Left colon (tissue), 2 donors: ENCODE results near the gene TNRC6C. TPM values are rescaled to one million over a fixed set of nuclear protein-coding genes. Genes with fewer than 3 reads are reported as not detected.

ENCODE experiments used
- ATAC-seq: fragments of 200-7000 bp; cut with Tn5 transposase; one replicate; pipeline ENCODE4 v1.9.1; 2020; ENCODE audit warnings: mild to moderate bottlenecking, moderate library complexity
- DNase-seq, 2 donors: peaks; one replicate each; pipeline ENCODE4 v3.0.0-alpha.2; 2020
- intact Hi-C, 2 donors: fragments of 100-400 bp; cut with DNase I in 1 of 2; cut with micrococcal nuclease in 1 of 2; formaldehyde crosslinking; loops; one replicate each; pipeline versions ENCODE4 v1.11.2 to v1.14.0; 2022; cut with DNase I, micrococcal nuclease
- long read RNA-seq: library from polyadenylated mRNA; unstranded; transcript quantifications from one replicate; pipeline ENCODE4 v2.0.0, GENCODE V29; 2021
- total RNA-seq, 2 donors: library from RNA; stranded (reverse); fragmentation: NEBNext Ultra II Directional; extraction: Animal tissue kit (Norgen Biotek cat#: 25700); gene quantifications; one replicate each; pipeline ENCODE4 v1.2.1, GENCODE V29; 2021
- donor health status: DM: no; HTN: no; CAD: no.
- donor health status: DM: yes; HTN: yes; CAD: no.

Gene TNRC6C, protein sequence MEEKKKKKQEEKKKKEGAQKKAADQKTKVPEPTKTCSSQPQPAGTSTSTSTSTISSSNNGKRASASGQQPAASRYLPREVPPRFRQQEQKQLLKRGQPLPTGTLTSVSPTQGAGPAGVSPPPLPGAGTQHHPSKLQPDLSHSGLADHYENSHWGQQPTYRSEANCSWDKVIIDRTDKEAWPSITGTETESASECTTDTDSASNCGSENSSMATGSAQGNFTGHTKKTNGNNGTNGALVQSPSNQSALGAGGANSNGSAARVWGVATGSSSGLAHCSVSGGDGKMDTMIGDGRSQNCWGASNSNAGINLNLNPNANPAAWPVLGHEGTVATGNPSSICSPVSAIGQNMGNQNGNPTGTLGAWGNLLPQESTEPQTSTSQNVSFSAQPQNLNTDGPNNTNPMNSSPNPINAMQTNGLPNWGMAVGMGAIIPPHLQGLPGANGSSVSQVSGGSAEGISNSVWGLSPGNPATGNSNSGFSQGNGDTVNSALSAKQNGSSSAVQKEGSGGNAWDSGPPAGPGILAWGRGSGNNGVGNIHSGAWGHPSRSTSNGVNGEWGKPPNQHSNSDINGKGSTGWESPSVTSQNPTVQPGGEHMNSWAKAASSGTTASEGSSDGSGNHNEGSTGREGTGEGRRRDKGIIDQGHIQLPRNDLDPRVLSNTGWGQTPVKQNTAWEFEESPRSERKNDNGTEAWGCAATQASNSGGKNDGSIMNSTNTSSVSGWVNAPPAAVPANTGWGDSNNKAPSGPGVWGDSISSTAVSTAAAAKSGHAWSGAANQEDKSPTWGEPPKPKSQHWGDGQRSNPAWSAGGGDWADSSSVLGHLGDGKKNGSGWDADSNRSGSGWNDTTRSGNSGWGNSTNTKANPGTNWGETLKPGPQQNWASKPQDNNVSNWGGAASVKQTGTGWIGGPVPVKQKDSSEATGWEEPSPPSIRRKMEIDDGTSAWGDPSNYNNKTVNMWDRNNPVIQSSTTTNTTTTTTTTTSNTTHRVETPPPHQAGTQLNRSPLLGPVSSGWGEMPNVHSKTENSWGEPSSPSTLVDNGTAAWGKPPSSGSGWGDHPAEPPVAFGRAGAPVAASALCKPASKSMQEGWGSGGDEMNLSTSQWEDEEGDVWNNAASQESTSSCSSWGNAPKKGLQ (N-terminal part only)
- total RNA-seq, result 10 to 100 TPM; 13.2 to 18.2 TPM
- long read RNA-seq, partial matches to known transcripts, result 9 of 11 reads
- long read RNA-seq, other reads (novel, unspliced or antisense), result 2 of 11 reads

DNA sequence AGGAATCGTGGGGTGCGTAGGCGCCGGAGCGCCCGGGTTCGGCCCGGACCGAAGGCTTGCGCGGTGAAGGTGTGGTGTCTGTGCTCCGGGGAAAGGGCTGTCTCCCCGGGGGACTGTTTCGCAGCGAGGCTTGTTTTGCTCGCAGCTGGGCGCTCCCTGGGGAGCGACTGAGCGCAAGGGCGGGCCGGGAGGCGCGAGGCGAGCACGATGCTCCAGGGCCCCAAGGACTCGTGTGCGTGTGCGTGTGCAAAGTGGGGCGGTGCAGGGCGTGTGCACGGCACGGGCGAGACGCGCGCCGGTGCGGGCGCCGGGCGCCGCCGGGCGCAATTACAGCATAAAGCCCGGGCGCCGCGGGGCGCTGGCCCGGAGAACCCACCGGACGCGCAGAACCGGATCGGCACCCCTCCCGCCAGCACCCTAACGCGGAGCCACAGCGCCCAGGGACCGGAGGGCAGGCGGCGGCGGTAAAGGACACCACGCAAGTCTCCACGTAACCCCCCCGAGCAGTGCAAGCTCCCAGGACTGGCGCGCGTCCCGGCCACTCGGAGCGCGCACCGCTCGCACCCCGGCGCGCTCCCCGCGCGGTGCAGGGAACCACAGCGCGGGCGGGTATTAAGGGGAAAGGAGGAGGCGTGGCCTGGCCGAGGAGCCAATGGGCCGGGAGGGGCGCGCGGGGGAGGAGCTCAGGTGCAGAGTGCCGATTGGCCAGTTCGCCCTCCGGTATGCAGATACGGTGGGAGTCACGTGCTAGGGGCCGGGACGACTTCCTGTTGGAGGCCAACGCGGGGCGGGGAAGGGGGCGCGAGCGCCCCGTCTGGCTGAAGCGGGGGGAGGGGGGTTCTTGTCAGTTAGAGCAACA, at the start of gene TNRC6C:
Gene TNRC6C, plus strand, starts transcription at position 847 of the 859 bp plus-strand sequence. CDS start 45,504 bp downstream, outside the sequence.
- intact Hi-C loops, result no loop called here
- DNase-seq (peak; percentile 100), ATAC-seq (peak; percentile 97)

DNA sequence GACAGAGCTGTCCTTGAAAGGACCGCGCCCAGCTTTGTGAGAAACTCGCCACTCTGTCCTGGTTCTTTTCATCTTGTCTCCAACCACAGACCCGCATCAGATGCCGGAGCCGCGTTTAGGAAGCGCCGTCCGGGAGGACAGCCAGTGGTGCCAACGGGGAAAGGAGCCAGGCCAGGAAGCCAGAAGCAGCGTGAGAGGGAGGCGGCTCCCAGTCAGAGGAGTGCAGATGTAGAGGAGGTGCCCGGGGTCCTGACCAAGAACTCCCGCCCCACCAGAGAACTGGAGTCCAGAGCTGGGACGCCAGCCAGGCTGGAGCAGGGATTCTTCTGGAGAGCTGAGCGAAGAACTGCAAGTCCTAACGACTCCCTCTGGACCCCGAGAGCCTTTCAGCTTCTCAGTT, 49.3 kb upstream of the TNRC6C start:
- intact Hi-C loops, result no loop called here
- no peak for ATAC-seq
- no peak for DNase-seq

DNA sequence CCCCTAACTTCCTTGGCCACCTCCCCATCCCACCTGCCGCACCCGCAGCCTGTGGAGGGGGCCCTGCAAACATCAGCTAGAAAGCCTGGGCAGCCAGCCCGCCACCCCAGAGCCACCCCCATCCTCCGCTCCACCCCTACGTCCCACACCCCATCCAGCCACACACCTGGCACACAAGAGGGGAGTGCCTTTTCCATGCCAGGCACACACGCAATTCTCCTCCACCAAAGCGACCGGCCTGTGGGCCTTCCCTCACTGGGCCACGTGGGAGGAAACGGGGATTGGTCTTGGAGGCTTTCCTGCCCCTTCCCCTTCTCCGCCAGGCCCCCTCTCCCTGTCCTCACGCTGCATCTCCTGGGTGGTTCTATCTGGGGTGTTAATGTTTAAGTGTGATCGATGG, 48.7 kb upstream of the TNRC6C start:
- no peak for DNase-seq
- no peak for ATAC-seq
- intact Hi-C loops, result no loop called here

DNA sequence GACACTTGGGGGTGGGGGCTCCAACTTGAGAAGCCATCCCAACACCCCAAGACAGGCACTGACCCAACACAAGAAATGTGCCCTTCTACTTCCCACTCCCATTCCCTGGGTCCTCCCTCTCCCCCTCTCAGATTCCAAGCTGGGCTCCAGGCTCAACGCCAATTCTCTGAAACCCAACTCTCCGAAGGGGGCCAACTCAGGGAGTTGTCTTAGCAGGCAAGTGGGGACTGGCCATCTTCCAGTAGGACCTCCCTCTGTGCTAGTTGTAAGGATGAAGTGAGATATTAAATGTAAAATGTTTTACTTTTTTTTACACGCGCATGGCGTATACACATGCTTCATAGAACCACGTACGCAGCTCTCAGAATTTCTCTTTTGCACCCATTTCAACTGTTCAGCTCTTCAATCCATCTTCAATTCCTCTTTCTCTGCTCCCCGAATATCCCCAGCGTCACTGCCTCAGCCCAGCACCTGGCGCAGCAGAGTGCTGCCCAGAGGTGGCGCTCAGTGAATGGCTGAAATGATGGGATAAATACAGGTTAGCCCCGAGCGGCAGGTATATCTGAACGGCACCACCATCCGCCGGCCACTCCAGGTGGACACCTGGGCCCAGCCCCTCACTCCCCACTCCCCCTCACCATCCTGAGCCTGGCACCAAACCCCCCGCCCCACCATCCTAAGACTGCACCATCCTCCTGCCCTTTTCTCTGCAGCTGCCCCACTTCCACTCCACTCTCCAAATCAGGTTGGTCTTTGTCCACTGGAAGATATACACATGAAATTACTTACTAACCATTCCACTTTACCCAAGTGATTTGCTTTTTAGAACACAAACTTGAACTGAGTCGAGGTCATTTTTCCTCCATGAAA, 43.9 kb upstream of the TNRC6C start:
- DNase-seq, result peak in 1 of 2 donors; percentile 21
- ATAC-seq, result peak; percentile 71
- intact Hi-C loops, result no loop called here

DNA sequence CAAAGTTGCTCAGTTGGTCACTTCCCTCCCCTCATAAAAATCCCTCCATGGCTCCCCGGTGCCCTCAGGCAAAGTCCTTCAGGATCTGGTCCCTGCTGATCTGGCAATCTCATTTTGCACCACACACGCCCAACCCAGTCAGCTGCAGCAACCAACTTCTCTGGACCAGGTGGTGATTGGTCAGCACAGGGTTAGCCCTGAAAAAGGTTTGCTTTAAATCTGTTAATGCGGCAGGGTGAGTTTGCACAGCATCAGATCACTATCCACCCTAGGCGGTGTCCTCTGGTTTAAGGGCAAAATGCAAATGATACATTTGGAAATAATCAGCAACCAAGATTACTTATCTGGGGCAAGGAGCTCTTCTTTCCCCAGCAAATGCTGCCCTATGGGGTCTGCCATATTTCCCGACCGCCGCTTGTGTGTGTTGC, 42.9 kb upstream of the TNRC6C start:
- DNase-seq (no peak), ATAC-seq (no peak)
- intact Hi-C loops, result no loop called here

DNA sequence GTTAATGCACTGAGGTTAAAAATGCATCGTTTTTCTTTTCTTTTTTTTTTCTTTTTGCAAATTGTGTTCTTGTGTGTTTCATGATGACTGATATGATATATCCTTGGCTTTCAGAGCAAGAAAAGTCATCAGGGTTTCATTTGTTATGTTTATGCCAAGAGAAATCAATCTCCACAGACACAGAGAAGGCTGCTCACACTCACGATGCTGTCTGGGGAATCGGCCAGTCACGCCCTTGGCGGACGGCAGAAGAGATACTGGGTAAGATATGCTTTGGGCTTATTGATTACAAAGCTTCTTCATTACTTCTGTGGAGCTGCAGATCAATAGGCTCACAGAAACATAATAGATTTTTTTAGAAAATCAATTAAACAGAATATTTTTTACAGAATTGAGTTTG, 42.2 kb upstream of the TNRC6C start:
- intact Hi-C loops, result no loop called here
- no peak for DNase-seq
- no peak for ATAC-seq

DNA sequence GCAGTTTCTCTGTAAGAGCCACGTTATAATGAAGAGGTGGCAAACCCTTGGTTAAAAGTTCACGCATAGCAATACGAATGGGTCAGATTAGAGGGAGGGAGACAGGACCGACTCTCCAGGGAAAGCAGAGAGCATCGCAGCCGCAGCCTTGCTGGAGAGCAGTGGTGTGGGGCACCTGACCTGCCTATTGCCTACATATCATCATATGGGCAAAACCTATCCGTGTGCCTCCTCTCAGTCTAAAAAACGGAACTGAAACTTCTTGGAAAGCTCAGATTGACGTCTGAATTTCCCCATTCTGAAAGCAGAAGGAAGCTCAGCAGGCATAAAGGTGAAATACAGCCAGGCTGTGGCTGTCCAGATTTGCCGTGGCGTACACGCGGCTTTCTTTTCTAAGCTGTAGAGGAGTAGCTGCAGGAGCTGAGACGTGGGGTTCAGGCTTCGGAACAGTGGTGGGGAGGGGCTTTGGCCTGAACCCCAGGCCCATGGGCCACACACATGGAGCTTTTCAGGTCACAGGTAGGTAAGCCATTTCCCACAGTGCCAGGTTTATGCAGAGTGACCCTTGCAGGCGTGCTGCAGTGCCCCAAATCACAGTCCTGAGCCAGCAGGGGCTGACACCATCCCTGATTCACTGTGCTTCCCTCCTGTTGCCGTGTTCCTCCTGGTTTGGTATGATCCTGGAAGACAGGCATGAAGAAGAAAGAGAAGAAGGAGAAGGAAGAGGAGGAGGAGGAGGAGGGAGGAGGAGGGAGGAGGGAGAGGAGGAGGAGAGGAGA, 41.6 kb upstream of the TNRC6C start:
- peak in 1 of 2 donors; percentile 21 for DNase-seq
- intact Hi-C loops, result no loop called here
- peak; percentile 48 for ATAC-seq

DNA sequence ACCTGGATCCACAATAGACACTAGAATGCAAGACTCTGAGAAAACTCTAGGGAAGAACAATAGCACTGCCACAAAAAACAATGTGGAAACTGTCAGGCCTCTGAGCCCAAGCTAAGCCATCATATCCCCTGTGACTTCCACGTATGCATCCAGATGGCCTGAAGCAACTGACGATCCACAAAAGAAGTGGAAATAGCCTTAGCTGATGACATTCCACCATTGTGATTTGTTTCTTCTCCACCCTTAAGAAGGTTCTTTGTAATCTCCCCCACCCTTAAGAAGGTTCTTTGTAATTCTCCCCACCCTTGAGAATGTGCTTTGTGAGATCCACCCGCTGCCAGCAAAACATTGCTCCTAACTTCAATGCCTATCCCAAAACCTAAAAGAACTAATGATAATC, 39.2 kb upstream of the TNRC6C start:
- intact Hi-C loops, result no loop called here
- DNase-seq (no peak), ATAC-seq (no peak)

DNA sequence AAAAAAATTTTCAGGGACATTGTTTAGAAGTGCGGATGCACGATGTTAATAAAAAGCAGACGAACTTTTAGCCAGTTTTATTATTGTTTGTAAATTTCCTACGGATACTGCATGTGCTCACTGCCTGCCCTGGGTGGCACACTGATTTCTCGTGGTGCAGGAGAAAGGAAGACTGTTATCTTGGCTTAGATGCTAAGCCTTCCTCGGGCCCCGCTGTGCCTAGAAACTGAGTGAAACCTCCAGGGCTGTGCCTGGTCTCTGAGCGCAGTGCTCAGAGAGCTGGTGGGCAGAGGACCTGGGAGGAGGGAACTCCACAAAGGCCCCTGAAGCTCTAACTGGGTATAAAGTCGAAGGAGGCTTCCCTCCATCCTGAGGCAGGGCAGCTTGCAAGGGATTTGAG, 35.4 kb upstream of the TNRC6C start:
- ATAC-seq (no peak), DNase-seq (no peak)
- intact Hi-C loops, result no loop called here

DNA sequence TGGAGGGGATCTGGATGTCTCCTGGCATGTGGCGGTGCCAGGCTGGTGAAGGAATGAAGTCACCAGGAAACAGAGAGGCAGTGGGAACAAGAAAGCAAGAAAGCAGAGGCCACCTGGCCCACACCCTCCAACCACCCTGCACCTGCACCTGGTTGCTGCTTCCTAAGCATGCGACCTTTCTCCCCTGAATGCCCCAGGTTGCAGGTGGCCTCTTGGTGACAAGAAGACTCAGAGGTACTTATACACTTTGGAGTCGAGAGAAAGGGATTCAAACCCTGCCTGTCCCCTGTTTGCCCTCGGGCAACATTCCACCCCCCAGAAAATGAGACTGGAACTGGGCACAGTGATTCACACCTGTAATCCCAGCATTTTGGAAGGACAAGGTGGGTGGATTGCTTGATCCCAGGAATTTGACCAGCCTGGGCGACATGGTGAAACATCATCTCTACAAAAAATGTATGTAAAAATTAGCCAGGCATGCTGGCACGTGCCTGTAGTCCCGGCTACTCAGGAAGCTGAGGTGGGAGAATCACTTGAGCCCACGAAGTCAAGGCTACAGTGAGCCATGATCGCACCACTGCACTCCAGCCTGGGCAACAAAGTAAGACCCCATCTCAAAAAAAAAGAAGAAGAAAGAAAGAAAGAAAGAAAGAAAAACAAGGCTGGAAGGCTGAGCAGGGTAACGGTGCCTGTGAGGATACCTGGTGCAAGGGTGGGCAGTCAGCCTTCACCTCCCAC, 34.6 kb upstream of the TNRC6C start:
- intact Hi-C loops, result no loop called here
- DNase-seq (no peak), ATAC-seq (no peak)

DNA sequence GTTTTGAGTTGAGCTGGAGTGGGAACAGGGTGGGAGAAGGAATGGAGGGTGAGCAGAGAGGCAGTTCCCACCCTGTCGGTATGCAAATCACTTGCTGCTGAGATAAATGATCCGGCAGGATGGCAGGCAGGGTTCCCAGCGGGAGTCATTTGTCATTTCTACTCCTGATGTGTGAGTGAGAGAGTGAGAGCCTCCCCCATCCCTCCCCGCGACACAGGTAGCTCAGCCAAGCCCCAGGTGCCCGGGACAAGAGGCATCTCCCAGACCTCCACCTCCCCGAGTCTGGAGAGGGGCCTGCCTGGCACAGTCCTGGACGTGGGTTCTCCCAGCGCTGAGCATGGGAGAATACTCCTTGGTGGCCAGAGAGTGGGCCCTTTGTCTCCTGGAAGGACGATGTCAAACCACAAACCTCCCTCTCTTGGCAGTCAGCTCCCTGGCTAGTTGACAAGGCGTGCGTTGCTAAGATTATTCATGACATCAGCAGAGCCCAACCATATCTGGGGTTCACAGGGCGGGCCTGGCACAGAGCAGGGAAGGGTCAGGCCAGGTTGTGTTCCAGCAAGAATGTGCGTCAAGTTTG, 33.7 kb upstream of the TNRC6C start:
- no peak for ATAC-seq
- no peak for DNase-seq
- intact Hi-C loops, result no loop called here

DNA sequence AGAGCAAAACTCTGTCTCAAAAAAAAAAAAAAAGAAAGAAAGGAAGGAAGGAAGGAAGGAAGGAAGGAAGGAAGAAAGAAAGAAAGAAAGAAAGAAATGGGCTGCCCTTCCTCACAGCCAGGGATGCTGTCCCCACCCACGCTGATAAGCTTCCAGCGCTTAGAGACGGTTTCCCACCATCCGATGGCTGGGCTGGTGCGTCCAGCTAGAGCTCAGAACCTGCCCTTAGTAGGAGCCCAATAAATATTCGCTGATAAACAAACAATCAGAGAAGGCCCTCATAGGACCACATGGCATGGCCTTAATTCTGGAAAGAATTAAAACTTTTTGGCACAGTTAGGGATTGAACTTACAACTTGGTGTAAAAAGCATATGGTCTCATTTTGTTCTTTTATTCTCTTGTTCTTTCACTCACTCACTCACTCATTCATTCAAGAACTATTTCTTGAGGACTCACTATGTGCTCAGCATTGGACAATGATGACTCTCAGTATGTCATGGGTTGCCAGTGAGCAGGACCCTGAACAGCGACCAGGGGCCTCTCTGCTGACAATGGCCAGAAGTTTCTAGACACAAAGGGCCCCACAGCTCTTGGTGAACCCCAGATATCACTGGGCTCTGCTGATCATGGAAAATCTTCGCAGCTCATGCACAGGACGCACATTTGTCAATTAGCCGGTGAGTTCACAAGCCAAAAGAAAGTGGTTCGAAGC, 32.5 kb upstream of the TNRC6C start:
- ATAC-seq (no peak), DNase-seq (no peak)
- intact Hi-C loops, result no loop called here

DNA sequence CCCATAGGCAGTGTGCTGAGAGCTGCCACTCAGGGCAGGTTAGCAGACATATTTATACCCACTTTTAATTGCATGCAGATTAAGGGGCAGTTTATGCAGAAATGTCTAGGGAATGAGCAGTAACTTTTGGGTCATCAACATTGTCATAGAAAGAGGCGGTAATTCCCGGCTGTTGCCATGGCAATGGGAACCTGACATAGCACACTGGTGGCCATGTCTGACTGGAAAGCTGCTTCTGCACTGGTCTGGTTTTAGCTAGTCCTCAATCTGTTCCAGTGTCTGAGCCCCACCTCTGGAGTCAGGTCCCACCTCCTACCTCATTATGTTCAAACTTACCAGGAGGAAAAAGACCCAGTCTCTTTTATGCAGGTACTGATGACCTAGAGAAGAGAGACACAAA, 31.5 kb upstream of the TNRC6C start:
- ATAC-seq (no peak), DNase-seq (no peak)
- intact Hi-C loops, result no loop called here

DNA sequence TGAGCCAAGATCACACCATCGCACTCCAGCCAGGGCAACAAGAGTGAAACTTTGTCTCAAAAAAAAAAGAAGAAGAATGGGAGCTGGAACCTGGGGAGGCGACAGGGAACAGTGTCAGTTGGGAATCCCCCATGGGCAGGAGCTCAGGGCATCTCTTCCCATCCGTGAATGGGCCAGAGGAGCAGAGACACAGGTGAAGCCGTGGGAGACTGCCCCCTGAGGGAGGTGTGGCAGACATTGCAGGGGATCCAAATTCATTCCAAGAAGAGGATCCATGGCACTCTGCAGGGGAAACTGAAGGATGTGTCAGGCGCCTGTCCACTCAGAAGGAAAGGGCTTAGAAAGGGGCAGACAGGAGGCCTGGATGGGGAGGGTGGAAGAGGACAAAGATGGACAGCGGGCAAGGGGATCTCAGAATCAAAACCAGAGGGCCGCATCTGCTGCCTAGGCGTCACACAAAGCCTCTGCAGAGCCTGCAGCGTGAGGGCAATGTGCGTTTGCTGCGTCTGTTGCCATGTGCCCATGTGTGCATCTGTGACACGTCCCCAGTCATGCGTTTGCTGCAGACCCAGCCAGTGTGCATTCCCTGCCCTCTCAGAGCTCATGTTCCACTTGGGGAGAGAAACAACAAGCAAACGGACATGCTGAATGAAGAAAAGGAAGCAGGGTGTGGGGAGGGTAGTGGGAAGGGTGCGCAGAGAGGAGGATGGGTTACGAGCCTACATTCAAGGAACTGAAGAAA, 30.6 kb upstream of the TNRC6C start:
- intact Hi-C loops, result no loop called here
- no peak for ATAC-seq
- DNase-seq, result no peak
